ENCODE results near the gene SGSM1. TPM values are rescaled to one million over a fixed set of nuclear protein-coding genes. Genes with fewer than 3 reads are reported as not detected.

SGSM1 gene
- total and polyA plus RNA-seq, 2 of the 4 experiments (the other 2 are of a cell fraction) = not detected

DNA sequence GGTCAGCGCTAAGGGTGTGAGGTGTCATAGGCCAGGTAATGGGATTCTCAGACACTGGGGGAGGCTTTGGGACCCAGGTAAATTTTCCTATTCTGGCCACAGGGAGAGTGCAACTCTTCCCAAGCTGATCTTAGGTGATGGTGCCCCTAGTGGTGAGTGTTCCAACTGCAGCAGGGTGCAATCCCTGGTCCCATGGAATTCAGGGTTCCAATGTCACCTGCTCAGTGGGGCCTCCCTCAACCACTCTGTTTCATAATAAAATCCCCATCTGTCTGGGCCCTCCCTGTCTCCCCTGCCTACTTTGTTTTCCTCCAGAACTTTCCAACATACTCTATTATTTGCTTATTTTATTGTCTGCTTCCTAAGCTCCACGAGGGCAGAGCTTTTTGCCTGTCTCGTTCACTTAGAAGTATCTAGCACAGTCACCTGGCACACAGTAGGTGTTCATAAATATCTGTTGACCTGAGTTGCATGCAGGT, 2.9 kb upstream of the SGSM1 start:
- no peak overlapping the region for H3K4me2 ChIP-seq (ENCODE audit: low read depth, low read length)
- DNase-seq = peak; percentile 12
- H2AFZ ChIP-seq (replicated peaks; ENCODE audit: low read length, poor library complexity) = no peak overlapping the region
- no peak overlapping the region for H2AK9ac ChIP-seq (replicated peaks; ENCODE audit: low read depth, low read length, poor library complexity)
- H4K20me1 ChIP-seq (ENCODE audit: insufficient read depth, low read length) = no peaks in the 10 kb centered on the region
- ATAC-seq (ENCODE audit: low read depth) = peak; percentile 63
- BruUV-seq (replicated peaks) = no TSS peak
- H3K4ac ChIP-seq (ENCODE audit: low read depth, low read length) = no peak overlapping the region
- TF ChIP-seq MXI1 (IDR thresholded peaks at IDR 0.05; ENCODE audit: borderline replicate concordance, low read depth, low read length) (no peak), POLR2A (IDR thresholded peaks at IDR 0.05; ENCODE audit: low read depth, low read length) (no peak), MAFK (IDR thresholded peaks at IDR 0.05; ENCODE audit: low read depth, low read length) (no peak), RCOR1 (IDR thresholded peaks at IDR 0.05; ENCODE audit: insufficient replicate concordance, low read length) (no peak), MAZ (IDR thresholded peaks at IDR 0.05; ENCODE audit: borderline replicate concordance, low read depth, low read length) (no peak), RAD21 (IDR thresholded peaks at IDR 0.05; ENCODE audit: low read length) (peak; percentile 29), FOS (IDR thresholded peaks at IDR 0.05; ENCODE audit: low read depth, low read length) (no peak), NFE2L2 (IDR thresholded peaks at IDR 0.05; ENCODE audit: low read depth, low read length) (no peak), RFX5 (IDR thresholded peaks at IDR 0.05; ENCODE audit: low read depth, low read length) (no peak), BHLHE40 (IDR thresholded peaks at IDR 0.05; ENCODE audit: low read depth, low read length) (no peak), CHD1 (IDR thresholded peaks at IDR 0.05; ENCODE audit: low read depth, low read length) (no peak), CEBPB (IDR thresholded peaks at IDR 0.05; ENCODE audit: low read depth, low read length) (no peak)
- TF ChIP-seq, protein P1, sequence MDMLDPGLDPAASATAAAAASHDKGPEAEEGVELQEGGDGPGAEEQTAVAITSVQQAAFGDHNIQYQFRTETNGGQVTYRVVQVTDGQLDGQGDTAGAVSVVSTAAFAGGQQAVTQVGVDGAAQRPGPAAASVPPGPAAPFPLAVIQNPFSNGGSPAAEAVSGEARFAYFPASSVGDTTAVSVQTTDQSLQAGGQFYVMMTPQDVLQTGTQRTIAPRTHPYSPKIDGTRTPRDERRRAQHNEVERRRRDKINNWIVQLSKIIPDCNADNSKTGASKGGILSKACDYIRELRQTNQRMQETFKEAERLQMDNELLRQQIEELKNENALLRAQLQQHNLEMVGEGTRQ (IDR thresholded peaks at IDR 0.05; ENCODE audit: low read depth, low read length) = no peak
- TF ChIP-seq, protein P2, sequence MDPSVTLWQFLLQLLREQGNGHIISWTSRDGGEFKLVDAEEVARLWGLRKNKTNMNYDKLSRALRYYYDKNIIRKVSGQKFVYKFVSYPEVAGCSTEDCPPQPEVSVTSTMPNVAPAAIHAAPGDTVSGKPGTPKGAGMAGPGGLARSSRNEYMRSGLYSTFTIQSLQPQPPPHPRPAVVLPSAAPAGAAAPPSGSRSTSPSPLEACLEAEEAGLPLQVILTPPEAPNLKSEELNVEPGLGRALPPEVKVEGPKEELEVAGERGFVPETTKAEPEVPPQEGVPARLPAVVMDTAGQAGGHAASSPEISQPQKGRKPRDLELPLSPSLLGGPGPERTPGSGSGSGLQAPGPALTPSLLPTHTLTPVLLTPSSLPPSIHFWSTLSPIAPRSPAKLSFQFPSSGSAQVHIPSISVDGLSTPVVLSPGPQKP (IDR thresholded peaks at IDR 0.05; ENCODE audit: borderline replicate concordance, low read depth, low read length) = no peak
- TF ChIP-seq, protein P3, sequence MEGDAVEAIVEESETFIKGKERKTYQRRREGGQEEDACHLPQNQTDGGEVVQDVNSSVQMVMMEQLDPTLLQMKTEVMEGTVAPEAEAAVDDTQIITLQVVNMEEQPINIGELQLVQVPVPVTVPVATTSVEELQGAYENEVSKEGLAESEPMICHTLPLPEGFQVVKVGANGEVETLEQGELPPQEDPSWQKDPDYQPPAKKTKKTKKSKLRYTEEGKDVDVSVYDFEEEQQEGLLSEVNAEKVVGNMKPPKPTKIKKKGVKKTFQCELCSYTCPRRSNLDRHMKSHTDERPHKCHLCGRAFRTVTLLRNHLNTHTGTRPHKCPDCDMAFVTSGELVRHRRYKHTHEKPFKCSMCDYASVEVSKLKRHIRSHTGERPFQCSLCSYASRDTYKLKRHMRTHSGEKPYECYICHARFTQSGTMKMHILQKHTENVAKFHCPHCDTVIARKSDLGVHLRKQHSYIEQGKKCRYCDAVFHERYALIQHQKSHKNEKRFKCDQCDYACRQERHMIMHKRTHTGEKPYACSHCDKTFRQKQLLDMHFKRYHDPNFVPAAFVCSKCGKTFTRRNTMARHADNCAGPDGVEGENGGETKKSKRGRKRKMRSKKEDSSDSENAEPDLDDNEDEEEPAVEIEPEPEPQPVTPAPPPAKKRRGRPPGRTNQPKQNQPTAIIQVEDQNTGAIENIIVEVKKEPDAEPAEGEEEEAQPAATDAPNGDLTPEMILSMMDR (conservative IDR thresholded peaks at IDR 0.05; ENCODE audit: low read depth, low read length) = peak; percentile 66
- intact Hi-C loops (cut with micrococcal nuclease) (no loop called here), in situ Hi-C loops (cut with MboI; ENCODE audit: low sequenced_read_pairs) (no loop called here), dilution Hi-C loops (cut with HindIII; ENCODE audit: low sequenced_read_pairs, unreplicated experiment) (no loop called here)
- H2AK5ac ChIP-seq (ENCODE audit: low read depth, low read length) = no peak overlapping the region
- no peak overlapping the region for H4K91ac ChIP-seq (ENCODE audit: insufficient read depth, low read depth, low read length)
- WGBS, 2 experiments (ENCODE audit: extremely low coverage in 2 of 2, insufficient read length in 1 of 2) = 94% methylated on average over 2 of the region's 3 CpGs; no CpG with 5 or more reads in 1 of the 2 experiments
- H4K8ac ChIP-seq (ENCODE audit: low read depth in 2 of 2, low read length in 2 of 2) = no peak overlapping the region
- no peak overlapping the region for H3K23ac ChIP-seq (ENCODE audit: low read depth, low read length)
- no peak overlapping the region for H3K4me3 ChIP-seq (ENCODE audit: insufficient read depth, low read depth, low read length)
- no peak overlapping the region for H2BK120ac ChIP-seq (ENCODE audit: low read depth, low read length)
- no peak overlapping the region for H2BK5ac ChIP-seq (ENCODE audit: low read depth, low read length, poor library complexity, severe bottlenecking)
- POLR2A ChIA-PET (ENCODE audit: unreplicated experiment) = no interaction called here
- no peak overlapping the region for H3K14ac ChIP-seq (replicated peaks; ENCODE audit: low read depth, low read length)
- no peak overlapping the region for H3K9ac ChIP-seq (ENCODE audit: low read depth, low read length)
- CTCF ChIA-PET = interaction anchor here (0.5 to 1.6 kb wide), 15 partner anchors 9 to 47 kb away, joined by 3 to 8 read pairs (median 4); no protein-coding TSS in a partner anchor
- no peak overlapping the region for H2BK15ac ChIP-seq (ENCODE audit: low read depth, low read length)
- H3K18ac ChIP-seq (ENCODE audit: low read depth, low read length) = no peak overlapping the region
- H3K56ac ChIP-seq (ENCODE audit: extremely low read depth, insufficient read depth, low read length) = no peak overlapping the region
- H3K9me1 ChIP-seq (ENCODE audit: insufficient read depth, low read length) = no peaks in the 10 kb centered on the region; the same call in 1 of the 2 replicates
- H3K36me3 ChIP-seq (ENCODE audit: control insufficient read depth, insufficient read depth, low read length) = no peaks in the 10 kb centered on the region
- H4K5ac ChIP-seq (ENCODE audit: low read depth, low read length) = no peak overlapping the region
- no peaks in the 10 kb centered on the region for H3K4me1 ChIP-seq (ENCODE audit: control insufficient read depth, insufficient read depth, low read length)
- H3K27ac ChIP-seq (ENCODE audit: insufficient read depth, low read length) = no peak overlapping the region
- no peak overlapping the region for H2BK20ac ChIP-seq (ENCODE audit: low read depth, low read length)
- no peaks in the 10 kb centered on the region for H3K79me1 ChIP-seq (ENCODE audit: low read depth in 1 of 2, low read length in 2 of 2)
- H3K27me3 ChIP-seq (ENCODE audit: control insufficient read depth, insufficient read depth, low read length) = peaks cover 14% of the 10 kb centered on the region; the same call in 1 of the 2 replicates
- H3K9me3 ChIP-seq (ENCODE audit: control insufficient read depth, insufficient read depth, low read length) = no peaks in the 10 kb centered on the region

All from IMR-90 (cell line).